H1 (cell line): ENCODE measurements around the gene DDX56. TPM values are rescaled to one million over a fixed set of nuclear protein-coding genes. Genes with fewer than 3 reads are reported as not detected.

Experiments used
- CTCF ChIA-PET: fragments of 300-600 bp; sonication (Branson Sonifier 250); formaldehyde crosslinking; loops from one replicate; lab custom pipeline; 2021; ENCODE audit not compliant: partially characterized antibody; lab: Charles Lee
- POLR2A ChIA-PET: fragments of 300-600 bp; sonication (Branson Sonifier 250); formaldehyde crosslinking; loops from one replicate; lab custom pipeline; 2021; ENCODE audit warnings: inconsistent platforms; ENCODE audit not compliant: partially characterized antibody; lab: Charles Lee
- DNase-seq, 2 experiments: peaks; one replicate each; pipeline versions ENCODE4 v3.0.0 to v3.0.0-alpha.2; 2010 to 2022; ENCODE audit warnings: low spot score in 2 of 2, low read depth in 1 of 2, mixed read lengths in 1 of 2
- FAIRE-seq: peaks from 2 replicates; lab custom pipeline; 2011; peaks lifted over from hg19 to GRCh38; lab: Jason Lieb, UNC
- H2AFZ ChIP-seq: 2 replicates; pipeline ENCODE4 v1.8.1; 2012; ENCODE audit warnings: low read length, inconsistent platforms
- H2AK5ac ChIP-seq: 2 replicates; pipeline ENCODE4 v1.6.1; 2013; ENCODE audit warnings: low read depth, low read length
- H2BK120ac ChIP-seq: replicated peaks from 2 replicates; pipeline ENCODE3; 2013; ENCODE audit warnings: low read depth, low read length, inconsistent platforms
- H2BK12ac ChIP-seq: 2 replicates; pipeline ENCODE4 v1.6.1; 2013; ENCODE audit warnings: low read depth, low read length
- H2BK15ac ChIP-seq: 2 replicates; pipeline ENCODE4 v1.6.1; 2013; ENCODE audit warnings: low read length
- H2BK20ac ChIP-seq: 2 replicates; pipeline ENCODE4 v1.6.1; 2013; ENCODE audit warnings: low read length
- H2BK5ac ChIP-seq: 2 replicates; pipeline ENCODE4 v1.6.1; 2013; ENCODE audit warnings: low read depth, low read length
- H3K14ac ChIP-seq: 2 replicates; pipeline ENCODE4 v1.6.1; 2013; ENCODE audit warnings: inconsistent platforms; ENCODE audit not compliant: insufficient read length
- H3K18ac ChIP-seq: 2 replicates; pipeline ENCODE4 v1.6.1; 2013; ENCODE audit warnings: low read length; ENCODE audit errors: extremely low read depth
- H3K23ac ChIP-seq: 2 replicates; pipeline ENCODE4 v1.6.1; 2013; ENCODE audit warnings: inconsistent platforms; ENCODE audit not compliant: insufficient read length
- H3K23me2 ChIP-seq: 2 replicates; pipeline ENCODE4 v1.6.1; 2013; ENCODE audit warnings: low read depth, low read length
- H3K27ac ChIP-seq: 2 replicates; pipeline ENCODE4 v1.6.1; 2011; ENCODE audit warnings: low read depth, low read length, inconsistent platforms
- H3K27me3 ChIP-seq, 4 experiments: replicated peaks in 1 of 4; 1 replicate in 1 of 4; 2 replicates in 3 of 4; pipeline versions ENCODE4 v1.6.1 to v1.8.1; 2011 to 2013; ENCODE audit warnings: low read length in 3 of 4, mild to moderate bottlenecking in 3 of 4, inconsistent platforms in 2 of 4, mixed read lengths in 2 of 4, moderate library complexity in 1 of 4; ENCODE audit not compliant: control insufficient read depth in 3 of 4, insufficient read depth in 3 of 4; ENCODE audit errors: extremely low read depth in 1 of 4
- H3K36me3 ChIP-seq, 4 experiments: 2 replicates each; pipeline versions ENCODE4 v1.6.1 to v1.8.1; 2011 to 2013; ENCODE audit warnings: mild to moderate bottlenecking in 4 of 4, low read length in 3 of 4, moderate library complexity in 2 of 4, control low read depth in 1 of 4, inconsistent platforms in 1 of 4; ENCODE audit not compliant: insufficient read depth in 4 of 4, control insufficient read depth in 2 of 4
- H3K4ac ChIP-seq: replicated peaks from 2 replicates; pipeline ENCODE3; 2013; ENCODE audit warnings: low read length, low read depth, mixed read lengths, inconsistent platforms; ENCODE audit not compliant: insufficient read length
- H3K4me1 ChIP-seq, 4 experiments: replicated peaks in 1 of 4; 1 replicate in 1 of 4; 2 replicates in 3 of 4; pipeline versions ENCODE4 v1.6.1 to v1.8.1; 2011 to 2013; ENCODE audit warnings: low read length in 3 of 4, inconsistent platforms in 2 of 4, mixed read lengths in 1 of 4; ENCODE audit not compliant: insufficient read depth in 4 of 4, control insufficient read depth in 3 of 4
- H3K4me2 ChIP-seq, 2 experiments: 2 replicates each; pipeline versions ENCODE4 v1.6.1 to v1.8.1; 2011 to 2013; ENCODE audit warnings: low read depth in 2 of 2, low read length in 2 of 2, control low read depth in 1 of 2, inconsistent platforms in 1 of 2, mild to moderate bottlenecking in 1 of 2; ENCODE audit not compliant: insufficient read depth in 1 of 2
- H3K4me3 ChIP-seq, 4 experiments: fragments of 200-600, 300-600 bp in 1 of 4; sonication (generic), shearing (Covaris generic), sonication (Bioruptor Twin) in 1 of 4; 2 replicates each; pipeline versions ENCODE4 v1.5.1 to v1.8.1; 2011 to 2016; ENCODE audit warnings: low read length in 4 of 4, low read depth in 3 of 4, control low read depth in 2 of 4, inconsistent platforms in 2 of 4, mild to moderate bottlenecking in 2 of 4, mixed read lengths in 1 of 4, moderate library complexity in 1 of 4; ENCODE audit not compliant: insufficient read depth in 2 of 4; ENCODE audit errors: extremely low read depth in 1 of 4
- H3K56ac ChIP-seq: replicated peaks from 2 replicates; pipeline ENCODE3; 2013; ENCODE audit warnings: low read depth, mild to moderate bottlenecking, mixed read lengths, low read length, inconsistent platforms; ENCODE audit not compliant: insufficient read length
- H3K79me1 ChIP-seq: 2 replicates; pipeline ENCODE4 v1.6.1; 2013; ENCODE audit warnings: low read depth, low read length, control low read depth
- H3K79me2 ChIP-seq, 2 experiments: 2 replicates each; pipeline versions ENCODE4 v1.6.1 to v1.8.1; 2012 to 2013; ENCODE audit warnings: low read length in 2 of 2, mild to moderate bottlenecking in 2 of 2, inconsistent platforms in 1 of 2; ENCODE audit not compliant: insufficient read depth in 2 of 2, control insufficient read depth in 1 of 2
- H3K9ac ChIP-seq, 4 experiments: replicated peaks in 1 of 4; 1 replicate in 1 of 4; 2 replicates in 3 of 4; pipeline versions ENCODE4 v1.6.1 to v1.8.1; 2011 to 2013; ENCODE audit warnings: low read depth in 3 of 4, low read length in 3 of 4, control low read depth in 2 of 4, mild to moderate bottlenecking in 2 of 4, moderate library complexity in 2 of 4, inconsistent platforms in 1 of 4; ENCODE audit errors: extremely low read depth in 1 of 4
- H3K9me3 ChIP-seq, 2 experiments: 2 replicates each; pipeline versions ENCODE4 v1.6.1 to v1.8.1; 2012 to 2013; ENCODE audit warnings: mild to moderate bottlenecking in 2 of 2, moderate library complexity in 2 of 2, control low read depth in 1 of 2, inconsistent platforms in 1 of 2, low read depth in 1 of 2, low read length in 1 of 2, mixed read lengths in 1 of 2; ENCODE audit not compliant: insufficient read depth in 2 of 2
- H4K20me1 ChIP-seq, 2 experiments: replicated peaks in 1 of 2; 2 replicates each; pipeline versions ENCODE3 to v1.8.1; 2011 to 2013; ENCODE audit warnings: inconsistent platforms in 2 of 2, low read length in 2 of 2, mild to moderate bottlenecking in 1 of 2; ENCODE audit not compliant: insufficient read depth in 2 of 2, control insufficient read depth in 1 of 2
- H4K5ac ChIP-seq: 2 replicates; pipeline ENCODE4 v1.6.1; 2013; ENCODE audit warnings: low read length, low read depth, mixed read lengths, inconsistent platforms; ENCODE audit not compliant: insufficient read length
- H4K8ac ChIP-seq: 2 replicates; pipeline ENCODE4 v1.8.0; 2013; ENCODE audit warnings: mild to moderate bottlenecking, moderate library complexity, low read length, inconsistent platforms; ENCODE audit not compliant: insufficient read depth; ENCODE audit errors: extremely low read depth
- H4K91ac ChIP-seq: replicated peaks from 2 replicates; pipeline ENCODE3; 2013; ENCODE audit warnings: low read length, mixed read lengths, inconsistent platforms; ENCODE audit not compliant: insufficient read length
- BRCA1 ChIP-seq: IDR thresholded peaks from 2 replicates; pipeline ENCODE4 v1.6.1; 2012; ENCODE audit warnings: low read depth, low read length, improper control_type of control experiment
- CREB1 ChIP-seq: IDR thresholded peaks from 2 replicates; pipeline ENCODE4 v1.6.1; 2012; ENCODE audit warnings: inconsistent platforms
- POLR2AphosphoS5 ChIP-seq: IDR thresholded peaks from 2 replicates; pipeline ENCODE4 v1.6.1; 2011; ENCODE audit warnings: low read depth, low read length
- RAD21 ChIP-seq, 2 experiments: IDR thresholded peaks in 1 of 2; conservative IDR thresholded peaks in 1 of 2; 2 replicates each; pipeline ENCODE4 v1.6.1; 2011; ENCODE audit warnings: low read depth in 2 of 2, low read length in 2 of 2, improper control_type of control experiment in 1 of 2, inconsistent platforms in 1 of 2, mild to moderate bottlenecking in 1 of 2, moderate library complexity in 1 of 2
- TAF1 ChIP-seq: IDR thresholded peaks from 2 replicates; pipeline ENCODE4 v1.6.1; 2011; ENCODE audit warnings: mild to moderate bottlenecking, low read depth, low read length
- USF2 ChIP-seq: IDR thresholded peaks from 2 replicates; pipeline ENCODE4 v1.6.1; 2011; ENCODE audit warnings: low read length, improper control_type of control experiment
- WGBS, 2 experiments: shearing (Covaris generic) in 1 of 2; methylation state at CpG; one replicate each; pipeline versions ENCODE4 v1.1.6 to v1.1.7; 2013 to 2015; ENCODE audit warnings: low lambda C conversion rate in 2 of 2, mixed read lengths in 2 of 2, inconsistent platforms in 1 of 2, low coverage in 1 of 2, missing lambda C conversion rate in 1 of 2; ENCODE audit not compliant: insufficient replicate concordance in 2 of 2, insufficient coverage in 1 of 2, insufficient read length in 1 of 2; ENCODE audit errors: extremely low coverage in 1 of 2, missing lambda C conversion rate in 1 of 2; 5-methylcytosine and 5-hydroxymethylcytosine counted together
- polyA plus RNA-seq, 7 experiments: library from polyadenylated mRNA; depleted of rRNA in 3 of 7; stranded (reverse) in 5 of 7; unstranded in 2 of 7; fragments of >200 nt in 5 of 7; fragments of 200-250 nt in 2 of 7; gene quantifications; 1 replicate in 5 of 7; 2 replicates in 1 of 7; 4 replicates in 1 of 7; pipeline versions ENCODE4 v1.2.1 to v1.2.3, GENCODE V29; 2011 to 2013; ENCODE audit warnings: missing spikeins in 2 of 7, mixed read lengths in 2 of 7
- total RNA-seq: library from RNA; stranded (reverse); fragmentation: NEBNext Ultra II Directional; extraction: Animal tissue kit (Norgen Biotek cat#: 25700); gene quantifications from 2 replicates; pipeline ENCODE4 v1.2.1, GENCODE V29; 2021

Gene DDX56
- total and polyA plus RNA-seq, 2 of the 8 experiments (the other 6 are each of a cell fraction or from before 2014, with no cell fraction given): 56.9 to 81.6 TPM

GRCh38 chr7:44538093-44538797 is 35.5 kb downstream of the DDX56 start:
- Histone ChIP-seq H3K4ac (no peak overlapping the region), H2BK15ac (no peak overlapping the region), H3K23ac (no peak overlapping the region), H2BK120ac (no peak overlapping the region), H3K27me3 (no peaks in the 10 kb centered on the region), H3K9ac (no peak overlapping the region), H3K4me3 (no peak overlapping the region), H3K79me1 (no peaks in the 10 kb centered on the region), H4K91ac (no peak overlapping the region), H2BK20ac (no peak overlapping the region), H2BK12ac (no peak overlapping the region), H3K27ac (no peak overlapping the region), H3K79me2 (no peaks in the 10 kb centered on the region), H2AK5ac (no peak overlapping the region), H3K4me2 (no peak overlapping the region), H3K14ac (no peak overlapping the region), H3K23me2 (no peaks in the 10 kb centered on the region), H2BK5ac (no peak overlapping the region), H4K5ac (no peak overlapping the region), H3K9me3 (no peaks in the 10 kb centered on the region), H3K36me3 (no peaks in the 10 kb centered on the region), H3K18ac (no peak overlapping the region), H4K8ac (no peak overlapping the region), H4K20me1 (no peaks in the 10 kb centered on the region), H3K4me1 (no peaks in the 10 kb centered on the region), H2AFZ (no peak overlapping the region), H3K56ac (no peak overlapping the region)
- no peak for FAIRE-seq
- TF ChIP-seq CREB1 (no peak), RAD21 (IDR thresholded peaks at IDR 0.05 in 1 of 2, conservative IDR thresholded peaks at IDR 0.05 in 1 of 2; ENCODE audit: low read depth in 2 of 2, low read length in 2 of 2) (no peak), POLR2AphosphoS5 (no peak), USF2 (no peak), TAF1 (no peak), BRCA1 (no peak)
- POLR2A ChIA-PET: interaction anchor here (1.2 to 1.4 kb wide), 2 partner anchors 21 to 23 kb away, joined by 3 to 4 read pairs; no protein-coding TSS in a partner anchor
- 92% methylated on average over 17 of the region's 17 CpGs; no CpG with 5 or more reads in 1 of the 2 experiments for WGBS, 2 experiments
- DNase-seq: no peak
- CTCF ChIA-PET: interaction anchor here (1.0 to 10.0 kb wide), 2 partner anchors 26 to 27 kb away, joined by 4 to 98 read pairs; no protein-coding TSS in a partner anchor
